SH-SY5Y (cell line): Measurements from ENCODE around the gene LTC4S.

Source experiments
- GATA2 ChIP-seq: IDR thresholded peaks from 2 replicates; pipeline ENCODE4 v1.6.1; 2011; ENCODE audit warnings: mild to moderate bottlenecking, low read depth, low read length
- GATA3 ChIP-seq: IDR thresholded peaks from 2 replicates; pipeline ENCODE4 v1.6.1; 2011; ENCODE audit warnings: low read depth, mild to moderate bottlenecking, low read length, moderate library complexity

GRCh38 chr5:179828756-179829421, 35.1 kb downstream of the LTC4S start:
- TF ChIP-seq GATA3 (no peak), GATA2 (no peak)
